GM12892 (cell line): ENCODE measurements around the gene IL20RB.

Source experiments
- POLR2A ChIP-seq: IDR thresholded peaks from 2 replicates; pipeline ENCODE4 v1.6.1; 2011; ENCODE audit warnings: low read depth, low read length, control low read depth
- TAF1 ChIP-seq: IDR thresholded peaks from 2 replicates; pipeline ENCODE4 v1.6.1; 2011; ENCODE audit warnings: low read depth, mild to moderate bottlenecking, control low read depth, low read length, borderline replicate concordance

DNA sequence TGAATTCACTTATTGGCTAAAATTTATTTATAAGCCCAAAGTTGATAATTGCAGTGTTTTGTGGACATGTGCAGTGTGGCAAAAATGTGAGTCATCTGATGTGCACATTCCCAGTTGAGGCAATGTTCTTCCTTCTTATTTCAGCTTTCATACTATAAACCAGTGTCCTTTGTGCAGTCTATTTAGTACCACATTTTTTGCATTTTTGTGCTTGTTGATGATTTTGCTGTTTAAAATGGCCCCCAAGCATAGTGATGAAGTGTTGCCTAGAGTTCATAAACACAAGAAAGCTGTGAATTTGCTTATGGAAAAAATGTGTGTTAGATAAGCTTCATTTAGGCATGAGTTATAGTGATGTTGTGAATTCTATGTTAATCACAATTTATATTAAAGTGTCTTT lies 19.4 kb upstream of the IL20RB start:
- TF ChIP-seq POLR2A: no peak
- no peak for TF ChIP-seq TAF1
